Measurements from ENCODE around the gene EPOP. TPM values are rescaled to one million over a fixed set of nuclear protein-coding genes. Genes with fewer than 3 reads are reported as not detected.

Gene EPOP
- total RNA-seq, 1 donor from 2014 or later = 54.9 TPM

GRCh38 chr17:38710604-38710962, 35.8 kb upstream of the EPOP start:
- intact Hi-C loops (cut with micrococcal nuclease) = no loop called here
- no peak overlapping the region for H3K4me3 Mint-ChIP-seq

GRCh38 chr17:38709864-38710603, 35.3 kb upstream of the EPOP start:
- no peaks in the 10 kb centered on the region for H3K9me3 Mint-ChIP-seq
- peaks cover 75% of the 10 kb centered on the region for H3K36me3 Mint-ChIP-seq (ENCODE audit: low read depth)
- no peaks in the 10 kb centered on the region for H3K27me3 Mint-ChIP-seq
- H3K27ac Mint-ChIP-seq = peak overlapping the region; percentile 65
- DNase-seq = no peak
- H3K4me1 Mint-ChIP-seq = peaks cover 57% of the 10 kb centered on the region
- intact Hi-C loops (cut with micrococcal nuclease) = no loop called here
- H3K4me3 Mint-ChIP-seq = no peak overlapping the region

More at GRCh38 chr17:38710604-38710962, 35.8 kb upstream of the EPOP start:
- peaks cover 80% of the 10 kb centered on the region for H3K36me3 Mint-ChIP-seq (ENCODE audit: low read depth)
- no peak for DNase-seq
- H3K27me3 Mint-ChIP-seq = no peaks in the 10 kb centered on the region
- H3K27ac Mint-ChIP-seq = peak overlapping the region; percentile 65
- H3K4me1 Mint-ChIP-seq = peaks cover 63% of the 10 kb centered on the region
- no peaks in the 10 kb centered on the region for H3K9me3 Mint-ChIP-seq

- intact Hi-C loops (cut with micrococcal nuclease) = no loop called here
- Mint-ChIP-seq H3K9me3 (no peaks in the 10 kb centered on the region), H3K4me3 (no peak overlapping the region), H3K4me1 (peaks cover 55% of the 10 kb centered on the region), H3K27me3 (no peaks in the 10 kb centered on the region), H3K36me3 (ENCODE audit: low read depth) (peaks cover 70% of the 10 kb centered on the region), H3K27ac (peak overlapping the region; percentile 56)
- no peak for DNase-seq
Measured at GRCh38 chr17:38709104-38709820, 34.5 kb upstream of the EPOP start.

- H3K4me1 Mint-ChIP-seq = peaks cover 53% of the 10 kb centered on the region
- intact Hi-C loops (cut with micrococcal nuclease) = no loop called here
Measured at GRCh38 chr17:38707678-38708351, 33.1 kb upstream of the EPOP start.

GRCh38 chr17:38706505-38707216, 31.9 kb upstream of the EPOP start:
- peak; percentile 75 for DNase-seq
- Mint-ChIP-seq H3K4me3 (peak overlapping the region; percentile 90), H3K27ac (peak overlapping the region; percentile 86), H3K36me3 (ENCODE audit: low read depth) (peaks cover 54% of the 10 kb centered on the region), H3K4me1 (peaks cover 50% of the 10 kb centered on the region), H3K9me3 (no peaks in the 10 kb centered on the region), H3K27me3 (no peaks in the 10 kb centered on the region)
- intact Hi-C loops (cut with micrococcal nuclease) = no loop called here

More at GRCh38 chr17:38707678-38708351, 33.1 kb upstream of the EPOP start:
- peaks cover 59% of the 10 kb centered on the region for H3K36me3 Mint-ChIP-seq (ENCODE audit: low read depth)
- DNase-seq = no peak
- H3K27me3 Mint-ChIP-seq = no peaks in the 10 kb centered on the region
- peak overlapping the region; percentile 90 for H3K4me3 Mint-ChIP-seq
- no peaks in the 10 kb centered on the region for H3K9me3 Mint-ChIP-seq
- peak overlapping the region; percentile 52 for H3K27ac Mint-ChIP-seq

- H3K9me3 Mint-ChIP-seq = no peaks in the 10 kb centered on the region
- peaks cover 50% of the 10 kb centered on the region for H3K4me1 Mint-ChIP-seq
- H3K27ac Mint-ChIP-seq = peak overlapping the region; percentile 86
- intact Hi-C loops (cut with micrococcal nuclease) = no loop called here
- H3K36me3 Mint-ChIP-seq (ENCODE audit: low read depth) = peaks cover 48% of the 10 kb centered on the region
- peak overlapping the region; percentile 90 for H3K4me3 Mint-ChIP-seq
- peak; percentile 75 for DNase-seq
- no peaks in the 10 kb centered on the region for H3K27me3 Mint-ChIP-seq
Measured at GRCh38 chr17:38705803-38706504, 31.2 kb upstream of the EPOP start.

GRCh38 chr17:38705523-38705802, 30.7 kb upstream of the EPOP start:
- H3K4me1 Mint-ChIP-seq = peaks cover 48% of the 10 kb centered on the region

GRCh38 chr17:38704606-38705522, 30.1 kb upstream of the EPOP start, which contains the start of gene MLLT6:
TSS of gene MLLT6 (plus strand) at chr17:38705273. CDS start at chr17:38705633, 360 bp downstream.
- DNase-seq = peak; percentile 93
- intact Hi-C loops (cut with micrococcal nuclease) = loop anchor here (1.0 to 5.0 kb wide), 3 partner anchors 94 to 164 kb away; partner anchors contain the start of genes PIP4K2B and RPL23
- Mint-ChIP-seq H3K9me3 (peaks cover 4% of the 10 kb centered on the region), H3K27me3 (no peaks in the 10 kb centered on the region), H3K27ac (peak within 1 kb of the TSS; percentile 97), H3K4me3 (peak within 1 kb of the TSS; percentile 90), H3K4me1 (peaks cover 48% of the 10 kb centered on the region), H3K36me3 (ENCODE audit: low read depth) (peaks cover 42% of the 10 kb centered on the region)

More at GRCh38 chr17:38705523-38705802, 30.7 kb upstream of the EPOP start:
- H3K27me3 Mint-ChIP-seq = no peaks in the 10 kb centered on the region
- intact Hi-C loops (cut with micrococcal nuclease) = no loop called here
- no peak for DNase-seq
- peaks cover 44% of the 10 kb centered on the region for H3K36me3 Mint-ChIP-seq (ENCODE audit: low read depth)
- no peaks in the 10 kb centered on the region for H3K9me3 Mint-ChIP-seq
- H3K27ac Mint-ChIP-seq = peak overlapping the region; percentile 66
- peak overlapping the region; percentile 90 for H3K4me3 Mint-ChIP-seq

- Mint-ChIP-seq H3K36me3 (ENCODE audit: low read depth) (peaks cover 35% of the 10 kb centered on the region), H3K9me3 (peaks cover 4% of the 10 kb centered on the region)
- intact Hi-C loops (cut with micrococcal nuclease) = loop anchor here (1.0 to 5.0 kb wide), 3 partner anchors 95 to 165 kb away; partner anchors contain the start of genes PIP4K2B and RPL23
Measured at GRCh38 chr17:38703742-38704605, 29.2 kb upstream of the EPOP start.

GRCh38 chr17:38702916-38703741, 28.4 kb upstream of the EPOP start:
- peaks cover 4% of the 10 kb centered on the region for H3K9me3 Mint-ChIP-seq
- no peaks in the 10 kb centered on the region for H3K27me3 Mint-ChIP-seq
- H3K4me3 Mint-ChIP-seq = peak overlapping the region; percentile 90
- intact Hi-C loops (cut with micrococcal nuclease) = loop anchor here (5.0 kb wide), 1 partner anchor 149 kb away; the partner anchor contains the start of gene RPL23
- H3K4me1 Mint-ChIP-seq = peaks cover 49% of the 10 kb centered on the region
- peak overlapping the region; percentile 97 for H3K27ac Mint-ChIP-seq
- peaks cover 29% of the 10 kb centered on the region for H3K36me3 Mint-ChIP-seq (ENCODE audit: low read depth)
- DNase-seq = peak; percentile 81

More at GRCh38 chr17:38703742-38704605, 29.2 kb upstream of the EPOP start:
- peak; percentile 92 for DNase-seq
- Mint-ChIP-seq H3K4me3 (peak overlapping the region; percentile 90), H3K27ac (peak overlapping the region; percentile 97), H3K27me3 (no peaks in the 10 kb centered on the region), H3K4me1 (peaks cover 47% of the 10 kb centered on the region)
